Astrocyte of the spinal cord (primary cell): ENCODE measurements around the gene SLC22A9.
"Not testable (repeated sequence)": the region's sequence is repeated elsewhere in the genome, so short reads cannot be mapped to it uniquely, and the experiment has no call there.

Source experiments
- DNase-seq: peaks from one replicate; pipeline ENCODE4 v3.0.0; 2011; ENCODE audit warnings: low read depth, low spot score
- H3K4me3 ChIP-seq: 2 replicates; pipeline ENCODE4 v1.5.1; 2011; ENCODE audit warnings: low read depth, mild to moderate bottlenecking, low read length, moderate library complexity
- CTCF ChIP-seq: IDR thresholded peaks from 2 replicates; pipeline ENCODE4 v1.5.1; 2012; ENCODE audit warnings: low read depth, mild to moderate bottlenecking, low read length, inconsistent platforms
- in situ Hi-C: cut with HindIII; loops from 2 replicates; pipeline ENCODE4 v1.10.0; 2017; ENCODE audit warnings: low sequenced_read_pairs

Gene SLC22A9

DNA sequence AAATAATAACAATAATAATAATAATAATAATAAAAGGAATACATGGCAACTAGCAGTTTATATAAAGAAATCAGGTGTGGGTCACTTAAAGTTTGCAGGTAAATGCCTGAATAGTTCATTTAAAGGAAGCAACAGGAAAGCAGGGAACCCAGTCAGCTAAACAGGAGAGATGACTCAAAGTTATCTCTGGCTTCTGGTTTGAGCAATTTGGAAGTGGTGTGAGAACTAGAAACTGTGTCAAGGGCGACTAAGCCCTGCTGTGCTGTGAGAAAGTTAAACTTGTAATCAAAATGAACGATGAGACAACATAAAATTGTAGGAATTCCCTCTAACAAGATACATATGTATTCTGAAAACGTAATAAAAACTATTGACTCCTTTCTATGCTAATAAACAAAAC lies 35.5 kb downstream of the SLC22A9 start:
- no peak for DNase-seq
- no peak for TF ChIP-seq CTCF
- H3K4me3 ChIP-seq: no peak overlapping the region
- in situ Hi-C loops: no loop called here

GRCh38 chr11:63406458-63406857 lies 36.9 kb downstream of the SLC22A9 start:
- TF ChIP-seq CTCF: no peak
- DNase-seq: no peak
- in situ Hi-C loops: no loop called here
- no peak overlapping the region for H3K4me3 ChIP-seq

DNA sequence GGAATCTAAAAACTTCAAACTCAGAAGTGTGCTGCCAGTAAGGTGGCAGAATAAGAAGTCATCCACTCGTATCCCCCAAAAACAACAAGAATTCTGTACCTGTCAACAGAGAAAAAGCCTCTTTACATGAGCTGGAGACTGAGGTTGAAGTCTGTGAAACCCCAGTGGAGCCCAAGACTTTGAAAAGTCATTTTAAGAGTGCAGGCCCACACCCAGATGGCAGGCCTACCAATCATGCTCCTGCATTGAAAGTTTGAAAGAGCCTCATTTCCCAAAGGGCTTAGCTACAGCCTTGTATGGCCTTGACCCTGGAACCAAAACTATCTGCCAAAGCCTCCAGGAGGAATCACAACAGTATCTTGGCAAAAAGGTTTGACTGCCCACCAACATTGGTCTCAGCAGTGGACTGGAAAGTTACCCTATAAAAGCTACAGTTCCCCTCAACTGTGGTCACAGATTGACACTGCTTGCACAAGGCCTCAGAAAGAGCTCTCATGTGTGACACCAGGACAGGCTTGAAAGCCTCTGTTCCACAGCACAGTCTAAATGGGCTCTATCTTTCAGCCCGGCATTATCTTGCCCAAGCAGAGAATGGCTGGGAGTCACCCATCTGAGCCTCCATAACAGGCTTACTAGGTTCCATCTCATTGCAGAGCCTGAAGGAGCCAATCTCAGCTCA lies 47.7 kb downstream of the SLC22A9 start:
- in situ Hi-C loops: no loop called here
- no peak for TF ChIP-seq CTCF
- no peak for DNase-seq
- H3K4me3 ChIP-seq: no peak overlapping the region

GRCh38 chr11:63427971-63428508 lies 58.5 kb downstream of the SLC22A9 start:
- no peak for DNase-seq
- TF ChIP-seq CTCF: no peak
- H3K4me3 ChIP-seq: no peak overlapping the region
- in situ Hi-C loops: no loop called here

- DNase-seq, in situ Hi-C loops, H3K4me3 ChIP-seq: not testable (repeated sequence)
These were observed 61.1 kb downstream of the SLC22A9 start for GRCh38 chr11:63430731-63431130.

- in situ Hi-C loops, DNase-seq, H3K4me3 ChIP-seq: not testable (repeated sequence)
These were observed 65.8 kb downstream of the SLC22A9 start for GRCh38 chr11:63435351-63435750.

- H3K4me3 ChIP-seq, in situ Hi-C loops, DNase-seq: not testable (repeated sequence)
These were observed 66.2 kb downstream of the SLC22A9 start for GRCh38 chr11:63435831-63436230.

DNA sequence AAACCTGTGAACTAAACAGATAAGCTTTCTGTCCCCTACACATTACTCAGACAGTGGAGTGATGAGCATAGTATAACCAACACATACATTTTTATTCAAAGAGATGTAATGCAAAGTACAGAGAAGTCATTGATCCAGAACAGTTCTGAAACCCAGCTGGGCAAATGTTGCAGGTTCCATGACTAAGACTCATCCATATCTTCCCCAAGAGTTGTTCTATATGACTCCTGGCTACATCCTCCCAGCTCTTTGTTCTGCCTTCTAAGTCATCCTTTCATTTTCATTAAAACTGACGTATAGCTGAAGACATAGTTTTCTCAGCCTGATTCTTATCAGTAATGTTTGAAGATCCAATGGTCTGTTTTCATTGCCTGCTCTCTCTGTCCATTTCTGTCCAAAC lies 74.1 kb downstream of the SLC22A9 start:
- in situ Hi-C loops: no loop called here
- no peak for DNase-seq
- H3K4me3 ChIP-seq: no peak overlapping the region
- no peak for TF ChIP-seq CTCF
